ENCODE data around the gene BCAR3.

Gene BCAR3

DNA sequence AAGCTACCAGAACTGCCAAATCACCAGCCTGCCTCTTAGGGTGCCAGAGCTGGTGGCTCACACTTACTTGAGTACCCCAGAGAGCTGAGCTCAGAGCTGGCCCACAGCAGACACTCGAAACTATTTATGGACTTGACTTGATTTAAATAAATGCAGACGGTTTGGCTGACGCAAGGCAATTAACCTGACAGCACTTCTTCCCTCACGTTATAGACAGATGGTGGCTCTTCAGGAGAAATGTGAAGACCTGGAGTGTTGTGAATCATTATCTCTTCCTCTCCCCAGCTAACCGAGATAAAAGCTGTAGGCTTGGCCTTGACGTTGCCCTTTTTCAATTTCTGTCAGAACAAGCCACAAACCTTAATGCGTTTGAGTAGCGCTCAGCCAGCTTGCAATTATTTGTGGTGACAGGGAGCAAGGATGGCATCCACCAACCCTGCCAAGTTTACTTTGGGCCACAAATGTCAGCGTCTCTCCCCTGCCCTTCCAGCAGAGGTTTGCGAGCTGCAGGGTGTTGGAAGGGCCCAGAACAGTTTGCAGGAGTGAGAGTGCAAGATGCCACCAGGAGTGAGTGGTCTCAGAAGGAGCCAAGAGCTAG lies 34.0 kb upstream of the BCAR3 start:
- Histone ChIP-seq H3K23ac (ENCODE audit: low read depth, low read length, poor library complexity) (no peak overlapping the region), H2BK12ac (ENCODE audit: low read length) (no peak overlapping the region), H3K9me3 (replicated peaks in 1 of 2; ENCODE audit: control insufficient read depth in 2 of 2, insufficient read depth in 1 of 2, low read depth in 1 of 2, low read length in 2 of 2) (no peaks in the 10 kb centered on the region), H2BK120ac (ENCODE audit: low read depth, low read length) (no peak overlapping the region), H3K4me1 (ENCODE audit: control insufficient read depth in 2 of 2, insufficient read depth in 1 of 2, low read depth in 1 of 2, low read length in 2 of 2) (peaks cover 3 to 5% of the 10 kb centered on the region in 2 donors), H4K8ac (ENCODE audit: low read depth, low read length) (peak overlapping the region; percentile 25), H3K27ac (replicated peaks; ENCODE audit: low read length) (no peak overlapping the region), H3K4me3 (ENCODE audit: low read length in 2 of 2) (no peak overlapping the region), H2AK5ac (ENCODE audit: low read depth, low read length) (no peak overlapping the region), H4K91ac (ENCODE audit: low read depth, low read length, poor library complexity) (no peak overlapping the region), H3K4ac (ENCODE audit: low read length) (no peak overlapping the region), H3K79me1 (ENCODE audit: low read depth, low read length) (no peaks in the 10 kb centered on the region), H2BK5ac (ENCODE audit: low read length) (no peak overlapping the region), H3K36me3 (replicated peaks in 1 of 2; ENCODE audit: control insufficient read depth in 2 of 2, insufficient read depth in 2 of 2, low read length in 2 of 2) (no peaks in the 10 kb centered on the region), H2BK15ac (ENCODE audit: low read length) (no peak overlapping the region), H2AFZ (ENCODE audit: low read length) (no peak overlapping the region), H3K4me2 (ENCODE audit: insufficient read depth, low read length, poor library complexity, severe bottlenecking) (no peak overlapping the region), H3K18ac (ENCODE audit: low read length) (peak overlapping the region; percentile 44), H3K14ac (ENCODE audit: low read length) (no peak overlapping the region), H3K9ac (ENCODE audit: low read depth, low read length, poor library complexity) (no peak overlapping the region), H3K27me3 (ENCODE audit: control insufficient read depth in 3 of 3, insufficient read depth in 3 of 3, low read depth in 1 of 3, low read length in 3 of 3) (peaks cover 0 to 2% (median 0%) of the 10 kb centered on the region in 3 experiments)
- no CpG with 5 or more reads among the region's 10 CpGs for WGBS, 2 donors (ENCODE audit: extremely low coverage in 2 of 2, insufficient read length in 2 of 2, insufficient replicate concordance in 1 of 2)
- DNase-seq (ENCODE audit: low spot score), result no peak

DNA sequence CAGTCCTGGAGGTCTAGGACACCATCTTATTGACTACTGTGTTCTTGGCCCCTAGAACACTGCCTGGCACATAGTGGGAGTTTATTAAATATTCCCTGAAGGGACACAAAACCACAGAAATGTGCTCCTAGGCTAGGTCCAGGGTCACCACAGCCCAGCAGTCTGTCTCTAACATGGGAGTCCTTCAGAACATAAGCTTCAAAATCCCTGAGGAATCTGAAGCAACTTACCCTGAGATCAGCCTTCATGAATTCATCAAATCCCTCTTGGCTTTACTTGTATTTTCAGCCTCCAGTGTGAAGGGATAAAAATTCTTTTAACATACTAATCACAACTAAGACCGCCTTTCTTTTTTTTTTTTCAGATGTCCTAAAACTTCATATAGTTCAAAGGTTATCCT lies 32.7 kb upstream of the BCAR3 start:
- Histone ChIP-seq H3K27me3 (ENCODE audit: control insufficient read depth in 3 of 3, insufficient read depth in 3 of 3, low read depth in 1 of 3, low read length in 3 of 3) (peaks cover 0 to 2% (median 0%) of the 10 kb centered on the region in 3 experiments), H3K27ac (replicated peaks; ENCODE audit: low read length) (no peak overlapping the region), H3K4me1 (ENCODE audit: control insufficient read depth in 2 of 2, insufficient read depth in 1 of 2, low read depth in 1 of 2, low read length in 2 of 2) (peaks cover 5 to 9% of the 10 kb centered on the region in 2 donors), H4K8ac (ENCODE audit: low read depth, low read length) (no peak overlapping the region), H4K91ac (ENCODE audit: low read depth, low read length, poor library complexity) (no peak overlapping the region), H3K23ac (ENCODE audit: low read depth, low read length, poor library complexity) (no peak overlapping the region), H3K9ac (ENCODE audit: low read depth, low read length, poor library complexity) (no peak overlapping the region), H3K18ac (ENCODE audit: low read length) (no peak overlapping the region), H2AK5ac (ENCODE audit: low read depth, low read length) (no peak overlapping the region), H2AFZ (ENCODE audit: low read length) (no peak overlapping the region), H2BK120ac (ENCODE audit: low read depth, low read length) (no peak overlapping the region), H2BK5ac (ENCODE audit: low read length) (no peak overlapping the region), H3K79me1 (ENCODE audit: low read depth, low read length) (no peaks in the 10 kb centered on the region), H2BK15ac (ENCODE audit: low read length) (no peak overlapping the region), H3K36me3 (replicated peaks in 1 of 2; ENCODE audit: control insufficient read depth in 2 of 2, insufficient read depth in 2 of 2, low read length in 2 of 2) (no peaks in the 10 kb centered on the region), H3K4me3 (ENCODE audit: low read length in 2 of 2) (no peak overlapping the region), H3K4ac (ENCODE audit: low read length) (no peak overlapping the region), H3K9me3 (replicated peaks in 1 of 2; ENCODE audit: control insufficient read depth in 2 of 2, insufficient read depth in 1 of 2, low read depth in 1 of 2, low read length in 2 of 2) (no peaks in the 10 kb centered on the region), H2BK12ac (ENCODE audit: low read length) (no peak overlapping the region), H3K4me2 (ENCODE audit: insufficient read depth, low read length, poor library complexity, severe bottlenecking) (no peak overlapping the region), H3K14ac (ENCODE audit: low read length) (no peak overlapping the region)
- WGBS, 2 donors (ENCODE audit: extremely low coverage in 2 of 2, insufficient read length in 2 of 2, insufficient replicate concordance in 1 of 2), result no CpG with 5 or more reads among the region's 1 CpG
- no peak for DNase-seq (ENCODE audit: low spot score)

DNA sequence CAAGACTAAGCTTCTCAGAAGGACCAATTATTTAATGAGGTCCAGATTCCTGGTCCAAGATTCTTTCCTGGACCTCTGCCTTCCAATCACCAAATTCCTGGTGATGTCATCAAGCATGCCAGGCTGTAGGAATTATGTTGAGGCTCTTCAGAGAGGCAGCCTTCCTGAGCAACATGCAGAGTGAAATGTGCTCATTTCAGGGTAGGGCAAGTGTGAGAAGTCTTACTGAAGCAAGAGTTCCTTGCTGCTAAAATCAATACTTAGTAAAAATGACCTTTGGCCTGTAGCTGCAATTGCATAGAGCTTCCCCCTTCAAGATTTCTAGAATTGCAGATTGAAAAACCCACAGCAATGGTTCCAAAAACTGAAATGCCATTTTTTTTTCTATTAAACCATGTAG lies 31.7 kb upstream of the BCAR3 start:
- peaks cover 12 to 16% of the 10 kb centered on the region in 2 donors for H3K4me1 ChIP-seq (ENCODE audit: control insufficient read depth in 2 of 2, insufficient read depth in 1 of 2, low read depth in 1 of 2, low read length in 2 of 2)
- no peak overlapping the region for H3K4me3 ChIP-seq (ENCODE audit: low read length in 2 of 2)
- H2BK5ac ChIP-seq (ENCODE audit: low read length), result no peak overlapping the region
- H3K4ac ChIP-seq (ENCODE audit: low read length), result no peak overlapping the region
- peaks cover 0 to 2% (median 0%) of the 10 kb centered on the region in 3 experiments for H3K27me3 ChIP-seq (ENCODE audit: control insufficient read depth in 3 of 3, insufficient read depth in 3 of 3, low read depth in 1 of 3, low read length in 3 of 3)
- no peak overlapping the region for H3K4me2 ChIP-seq (ENCODE audit: insufficient read depth, low read length, poor library complexity, severe bottlenecking)
- no peak overlapping the region for H2BK120ac ChIP-seq (ENCODE audit: low read depth, low read length)
- H4K8ac ChIP-seq (ENCODE audit: low read depth, low read length), result no peak overlapping the region
- no peak overlapping the region for H4K91ac ChIP-seq (ENCODE audit: low read depth, low read length, poor library complexity)
- H2AK5ac ChIP-seq (ENCODE audit: low read depth, low read length), result no peak overlapping the region
- no peak overlapping the region for H3K9ac ChIP-seq (ENCODE audit: low read depth, low read length, poor library complexity)
- H3K23ac ChIP-seq (ENCODE audit: low read depth, low read length, poor library complexity), result no peak overlapping the region
- H2BK15ac ChIP-seq (ENCODE audit: low read length), result no peak overlapping the region
- no peak for DNase-seq (ENCODE audit: low spot score)
- H2AFZ ChIP-seq (ENCODE audit: low read length), result no peak overlapping the region
- no peak overlapping the region for H2BK12ac ChIP-seq (ENCODE audit: low read length)
- no peak overlapping the region for H3K14ac ChIP-seq (ENCODE audit: low read length)
- no peaks in the 10 kb centered on the region for H3K36me3 ChIP-seq (replicated peaks in 1 of 2; ENCODE audit: control insufficient read depth in 2 of 2, insufficient read depth in 2 of 2, low read length in 2 of 2)
- H3K9me3 ChIP-seq (replicated peaks in 1 of 2; ENCODE audit: control insufficient read depth in 2 of 2, insufficient read depth in 1 of 2, low read depth in 1 of 2, low read length in 2 of 2), result no peaks in the 10 kb centered on the region
- no peaks in the 10 kb centered on the region for H3K79me1 ChIP-seq (ENCODE audit: low read depth, low read length)
- no peak overlapping the region for H3K27ac ChIP-seq (replicated peaks; ENCODE audit: low read length)
- H3K18ac ChIP-seq (ENCODE audit: low read length), result no peak overlapping the region

DNA sequence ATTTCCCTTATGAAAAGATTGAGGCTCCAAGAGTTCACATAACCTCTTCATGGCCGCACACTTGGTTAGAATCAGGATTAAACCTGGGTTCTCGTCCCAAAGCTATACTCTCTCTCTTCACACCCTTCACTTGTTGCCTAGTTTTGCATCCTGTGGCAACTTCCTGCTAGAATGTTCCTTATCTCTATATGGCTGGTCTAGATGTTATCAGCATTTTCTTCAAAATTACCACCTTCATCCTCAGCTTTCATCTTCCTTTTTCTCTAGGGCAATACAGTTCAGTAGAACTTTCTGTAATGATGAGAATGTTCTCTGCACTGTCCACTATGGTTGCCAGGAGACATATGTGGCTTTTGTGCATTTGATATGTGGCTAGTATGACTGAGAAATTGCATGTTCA lies 31.1 kb upstream of the BCAR3 start:
- Histone ChIP-seq H2BK120ac (ENCODE audit: low read depth, low read length) (no peak overlapping the region), H3K79me1 (ENCODE audit: low read depth, low read length) (no peaks in the 10 kb centered on the region), H3K4ac (ENCODE audit: low read length) (no peak overlapping the region), H3K14ac (ENCODE audit: low read length) (no peak overlapping the region), H3K4me3 (ENCODE audit: low read length in 2 of 2) (no peak overlapping the region), H3K4me1 (ENCODE audit: control insufficient read depth in 2 of 2, insufficient read depth in 1 of 2, low read depth in 1 of 2, low read length in 2 of 2) (peaks cover 12 to 16% of the 10 kb centered on the region in 2 donors), H2BK15ac (ENCODE audit: low read length) (no peak overlapping the region), H2BK5ac (ENCODE audit: low read length) (no peak overlapping the region), H3K23ac (ENCODE audit: low read depth, low read length, poor library complexity) (no peak overlapping the region), H4K91ac (ENCODE audit: low read depth, low read length, poor library complexity) (no peak overlapping the region), H3K9ac (ENCODE audit: low read depth, low read length, poor library complexity) (no peak overlapping the region), H3K9me3 (replicated peaks in 1 of 2; ENCODE audit: control insufficient read depth in 2 of 2, insufficient read depth in 1 of 2, low read depth in 1 of 2, low read length in 2 of 2) (no peaks in the 10 kb centered on the region), H3K18ac (ENCODE audit: low read length) (no peak overlapping the region), H3K4me2 (ENCODE audit: insufficient read depth, low read length, poor library complexity, severe bottlenecking) (no peak overlapping the region), H2AK5ac (ENCODE audit: low read depth, low read length) (no peak overlapping the region), H3K27ac (replicated peaks; ENCODE audit: low read length) (no peak overlapping the region), H4K8ac (ENCODE audit: low read depth, low read length) (no peak overlapping the region), H3K36me3 (replicated peaks in 1 of 2; ENCODE audit: control insufficient read depth in 2 of 2, insufficient read depth in 2 of 2, low read length in 2 of 2) (no peaks in the 10 kb centered on the region), H2AFZ (ENCODE audit: low read length) (no peak overlapping the region), H3K27me3 (ENCODE audit: control insufficient read depth in 3 of 3, insufficient read depth in 3 of 3, low read depth in 1 of 3, low read length in 3 of 3) (peaks cover 0 to 2% (median 0%) of the 10 kb centered on the region in 3 experiments), H2BK12ac (ENCODE audit: low read length) (no peak overlapping the region)
- WGBS, 2 donors (ENCODE audit: extremely low coverage in 2 of 2, insufficient read length in 2 of 2, insufficient replicate concordance in 1 of 2), result no CpG with 5 or more reads among the region's 2 CpGs
- DNase-seq (ENCODE audit: low spot score), result no peak
